Chondrocyte (in vitro differentiated cells): Measurements from ENCODE around the gene GSTM4. TPM values are rescaled to one million over a fixed set of nuclear protein-coding genes. Genes with fewer than 3 reads are reported as not detected.

Source experiments
- DNase-seq: peaks from one replicate; pipeline ENCODE4 v3.0.0; 2021; ENCODE audit warnings: mixed read lengths, low spot score
- H3K27ac Mint-ChIP-seq: one replicate; pipeline ENCODE4 v1.8.0; 2021; ENCODE audit warnings: mild to moderate bottlenecking, moderate library complexity, mixed read lengths; ENCODE audit not compliant: unreplicated experiment
- H3K27me3 Mint-ChIP-seq: 2 replicates; pipeline ENCODE4 v1.8.0; 2021; ENCODE audit warnings: low read depth, mixed read lengths
- H3K36me3 Mint-ChIP-seq: 2 replicates; pipeline ENCODE4 v1.8.0; 2021; ENCODE audit warnings: low read depth, mixed read lengths
- H3K4me1 Mint-ChIP-seq: 2 replicates; pipeline ENCODE4 v1.8.0; 2021; ENCODE audit warnings: low read depth, mild to moderate bottlenecking, mixed read lengths
- H3K4me3 Mint-ChIP-seq: one replicate; pipeline ENCODE4 v1.8.0; 2021; ENCODE audit warnings: mild to moderate bottlenecking, moderate library complexity, mixed read lengths; ENCODE audit not compliant: unreplicated experiment
- H3K9me3 Mint-ChIP-seq: 2 replicates; pipeline ENCODE4 v1.8.0; 2021; ENCODE audit warnings: low read depth, mixed read lengths
- total RNA-seq: library from RNA; stranded (reverse); gene quantifications from 3 replicates; pipeline ENCODE4 v1.2.1, GENCODE V29; 2021
- TF ChIP-seq, protein P1 (sequence below): fragments of 200-600 bp; sonication (generic); IDR thresholded peaks from 2 replicates; pipeline ENCODE4 v1.5.0; 2021; ENCODE audit warnings: antibody characterized with exemption, mild to moderate bottlenecking, moderate library complexity

GSTM4 gene
- total RNA-seq, 1 donor from 2014 or later = 14.5 TPM

DNA sequence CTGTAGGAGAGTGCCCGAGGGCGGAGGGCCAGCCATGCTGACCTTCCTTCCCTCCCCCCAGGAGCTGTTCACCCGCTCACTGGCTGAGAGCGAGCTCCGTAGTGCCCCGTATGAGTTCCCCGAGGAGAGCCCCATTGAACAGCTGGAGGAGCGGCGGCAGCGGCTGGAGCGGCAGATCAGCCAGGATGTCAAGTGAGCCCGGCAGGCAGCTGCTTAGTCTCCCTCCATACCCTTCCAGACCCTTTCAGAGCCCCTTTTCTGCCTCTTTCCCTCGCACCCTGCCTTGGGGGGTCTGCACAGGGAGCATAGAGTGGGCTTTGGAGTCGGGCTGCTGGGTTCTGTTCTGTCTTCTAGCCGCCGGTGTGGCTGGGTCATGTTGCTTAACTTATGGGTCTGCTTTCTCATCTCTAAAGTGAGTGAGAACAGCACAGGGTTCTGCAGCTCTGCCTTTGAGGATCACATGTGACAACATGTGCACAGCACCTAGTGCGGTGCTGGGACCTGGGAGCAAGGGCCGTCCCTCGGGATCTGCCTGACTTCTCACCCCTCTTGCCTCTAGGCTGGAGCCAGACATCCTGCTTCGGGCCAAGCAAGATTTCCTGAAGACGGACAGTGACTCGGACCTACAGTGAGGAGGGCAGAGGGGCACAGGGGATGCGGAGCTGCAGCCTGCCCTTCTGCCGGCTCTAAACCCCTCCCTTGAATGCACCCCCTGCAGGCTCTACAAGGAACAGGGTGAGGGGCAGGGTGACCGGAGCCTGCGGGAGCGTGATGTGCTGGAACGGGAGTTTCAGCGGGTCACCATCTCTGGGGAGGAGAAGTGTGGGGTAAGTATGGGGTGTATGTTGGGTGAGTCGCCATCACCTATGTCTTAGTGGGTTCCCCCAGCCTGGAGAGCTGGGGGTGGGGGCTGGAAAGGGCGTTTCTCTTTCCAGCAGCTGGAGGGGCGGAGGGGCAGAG, 30.0 kb upstream of the GSTM4 start:
- Mint-ChIP-seq H3K4me3 (no peak overlapping the region), H3K4me1 (peaks cover 33% of the 10 kb centered on the region), H3K9me3 (no peaks in the 10 kb centered on the region), H3K27ac (no peak overlapping the region), H3K27me3 (no peaks in the 10 kb centered on the region), H3K36me3 (peaks cover 29% of the 10 kb centered on the region)
- no peak for DNase-seq
- TF ChIP-seq, protein P1, sequence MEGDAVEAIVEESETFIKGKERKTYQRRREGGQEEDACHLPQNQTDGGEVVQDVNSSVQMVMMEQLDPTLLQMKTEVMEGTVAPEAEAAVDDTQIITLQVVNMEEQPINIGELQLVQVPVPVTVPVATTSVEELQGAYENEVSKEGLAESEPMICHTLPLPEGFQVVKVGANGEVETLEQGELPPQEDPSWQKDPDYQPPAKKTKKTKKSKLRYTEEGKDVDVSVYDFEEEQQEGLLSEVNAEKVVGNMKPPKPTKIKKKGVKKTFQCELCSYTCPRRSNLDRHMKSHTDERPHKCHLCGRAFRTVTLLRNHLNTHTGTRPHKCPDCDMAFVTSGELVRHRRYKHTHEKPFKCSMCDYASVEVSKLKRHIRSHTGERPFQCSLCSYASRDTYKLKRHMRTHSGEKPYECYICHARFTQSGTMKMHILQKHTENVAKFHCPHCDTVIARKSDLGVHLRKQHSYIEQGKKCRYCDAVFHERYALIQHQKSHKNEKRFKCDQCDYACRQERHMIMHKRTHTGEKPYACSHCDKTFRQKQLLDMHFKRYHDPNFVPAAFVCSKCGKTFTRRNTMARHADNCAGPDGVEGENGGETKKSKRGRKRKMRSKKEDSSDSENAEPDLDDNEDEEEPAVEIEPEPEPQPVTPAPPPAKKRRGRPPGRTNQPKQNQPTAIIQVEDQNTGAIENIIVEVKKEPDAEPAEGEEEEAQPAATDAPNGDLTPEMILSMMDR = no peak

DNA sequence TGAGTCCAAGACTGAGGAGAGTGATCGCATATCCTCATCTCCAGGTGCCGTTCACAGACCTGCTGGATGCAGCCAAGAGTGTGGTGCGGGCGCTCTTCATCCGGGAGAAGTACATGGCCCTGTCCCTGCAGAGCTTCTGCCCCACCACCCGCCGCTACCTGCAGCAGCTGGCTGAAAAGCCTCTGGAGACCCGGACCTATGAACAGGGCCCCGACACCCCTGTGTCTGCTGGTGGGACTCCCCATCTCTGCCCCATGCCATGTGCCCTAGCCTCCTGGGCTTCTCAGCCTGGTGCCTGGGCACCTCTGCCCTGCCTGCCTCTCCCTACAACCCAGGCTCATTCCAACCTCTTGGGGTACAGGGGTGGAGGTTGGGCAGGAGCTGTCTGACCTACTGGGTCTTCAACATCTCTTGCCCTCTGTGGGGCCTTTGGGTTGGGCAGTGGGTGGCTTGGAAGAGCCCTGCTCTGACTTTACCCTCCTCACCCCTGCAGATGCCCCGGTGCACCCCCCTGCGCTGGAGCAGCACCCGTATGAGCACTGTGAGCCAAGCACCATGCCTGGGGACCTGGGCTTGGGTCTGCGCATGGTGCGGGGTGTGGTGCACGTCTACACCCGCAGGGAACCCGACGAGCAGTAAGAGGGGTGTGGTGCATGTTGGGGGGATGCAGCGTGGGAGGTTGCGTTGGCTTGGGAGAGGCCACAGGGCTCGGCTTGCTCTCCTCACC, 29.1 kb upstream of the GSTM4 start:
- TF ChIP-seq, protein P1 = no peak
- no peak overlapping the region for H3K4me3 Mint-ChIP-seq
- no peaks in the 10 kb centered on the region for H3K9me3 Mint-ChIP-seq
- H3K27me3 Mint-ChIP-seq = no peaks in the 10 kb centered on the region
- H3K4me1 Mint-ChIP-seq = peaks cover 24% of the 10 kb centered on the region
- H3K36me3 Mint-ChIP-seq = peaks cover 33% of the 10 kb centered on the region
- H3K27ac Mint-ChIP-seq = no peak overlapping the region
- no peak for DNase-seq

DNA sequence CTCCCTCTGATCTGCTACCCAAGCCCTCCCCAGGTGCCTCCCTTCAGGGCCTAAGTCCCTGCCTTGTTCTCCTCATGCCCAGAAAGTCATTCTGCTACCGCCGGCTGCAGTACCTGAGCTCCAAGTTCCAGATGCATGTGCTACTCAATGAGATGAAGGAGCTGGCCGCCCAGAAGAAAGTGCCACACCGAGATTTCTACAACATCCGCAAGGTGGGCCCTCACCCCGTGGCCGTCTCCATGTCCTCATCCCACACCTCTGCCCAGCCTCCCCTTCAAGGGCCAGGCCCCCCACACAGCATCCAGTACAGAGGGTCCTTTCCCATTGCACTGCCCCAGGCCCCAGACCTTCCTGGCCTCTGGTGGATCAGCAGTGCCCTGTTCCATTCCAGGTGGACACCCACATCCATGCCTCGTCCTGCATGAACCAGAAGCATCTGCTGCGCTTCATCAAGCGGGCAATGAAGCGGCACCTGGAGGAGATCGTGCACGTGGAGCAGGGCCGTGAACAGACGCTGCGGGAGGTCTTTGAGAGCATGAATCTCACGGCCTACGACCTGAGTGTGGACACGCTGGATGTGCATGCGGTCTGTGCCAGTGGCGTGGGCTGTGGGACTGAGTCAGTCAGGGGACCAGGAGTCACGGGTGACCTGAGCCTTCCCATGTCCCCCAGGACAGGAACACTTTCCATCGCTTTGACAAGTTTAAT, 28.1 kb upstream of the GSTM4 start:
- Mint-ChIP-seq H3K9me3 (no peaks in the 10 kb centered on the region), H3K4me1 (peaks cover 14% of the 10 kb centered on the region), H3K4me3 (no peak overlapping the region), H3K27ac (no peak overlapping the region), H3K36me3 (peaks cover 35% of the 10 kb centered on the region), H3K27me3 (no peaks in the 10 kb centered on the region)
- no peak for DNase-seq
- TF ChIP-seq, protein P1 = no peak

DNA sequence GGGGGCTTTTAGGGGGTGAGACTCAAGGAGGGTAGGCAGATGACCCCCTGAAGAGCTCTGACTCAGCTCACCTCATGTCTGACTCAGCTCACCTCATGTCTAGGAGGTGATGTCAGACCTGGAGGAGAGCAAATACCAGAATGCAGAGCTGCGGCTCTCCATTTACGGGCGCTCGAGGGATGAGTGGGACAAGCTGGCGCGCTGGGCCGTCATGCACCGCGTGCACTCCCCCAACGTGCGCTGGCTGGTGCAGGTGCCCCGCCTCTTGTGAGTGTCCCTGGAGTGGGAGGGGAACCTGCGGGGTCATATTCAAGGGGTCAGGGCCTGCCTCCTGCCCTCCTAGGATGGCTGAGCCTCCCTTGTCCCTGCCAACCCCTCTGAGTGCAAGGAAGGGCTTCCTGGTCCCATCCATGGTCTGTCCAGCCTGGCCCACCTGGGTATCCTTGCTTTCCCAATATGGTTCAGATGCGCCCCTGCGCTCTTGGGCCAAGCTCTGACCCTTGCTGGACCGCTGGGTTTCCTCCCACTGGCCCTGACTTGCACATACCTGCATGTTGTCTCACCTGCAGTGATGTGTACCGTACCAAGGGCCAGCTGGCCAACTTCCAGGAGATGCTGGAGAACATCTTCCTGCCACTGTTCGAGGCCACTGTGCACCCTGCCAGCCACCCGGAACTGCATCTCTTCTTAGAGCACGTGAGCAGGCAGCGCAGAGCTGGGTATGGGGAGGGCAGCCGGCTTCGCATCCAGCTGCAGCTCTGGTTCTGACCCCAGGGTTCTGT, 27.2 kb upstream of the GSTM4 start:
- Mint-ChIP-seq H3K27me3 (no peaks in the 10 kb centered on the region), H3K4me1 (peaks cover 5% of the 10 kb centered on the region), H3K9me3 (no peaks in the 10 kb centered on the region), H3K4me3 (no peak overlapping the region), H3K27ac (no peak overlapping the region), H3K36me3 (peaks cover 35% of the 10 kb centered on the region)
- TF ChIP-seq, protein P1 = no peak
- no peak for DNase-seq
